Measurements from ENCODE around the gene SPATA31E1. TPM values are rescaled to one million over a fixed set of nuclear protein-coding genes. Genes with fewer than 3 reads are reported as not detected.

The SPATA31E1 gene
- total RNA-seq (2022; extraction: Qiagen RNA extraction): 0.03 TPM in 1 of 5 replicates, not detected in the others

GRCh38 chr9:87882627-87883026, at the start of gene SPATA31E1:
Gene SPATA31E1, plus strand, starts transcription at chr9:87882877. Its CDS starts 15 bp downstream, at chr9:87882892.

GRCh38 chr9:87917662-87918061, 35.0 kb downstream of the SPATA31E1 start, which contains the start of gene SPATA31C1:
Gene SPATA31C1, plus strand, starts transcription at chr9:87917962.

Other genes starting within 250 kb of the SPATA31E1 start
- gene CTSL, start 156.8 kb upstream of the SPATA31E1 start, total RNA-seq (2022; extraction: Qiagen RNA extraction): 771 to 906 TPM (median 806 TPM) in 5 replicates
- not detected in 5 replicates for gene SPATA31C1, start 35.1 kb downstream of the SPATA31E1 start, total RNA-seq (2022; extraction: Qiagen RNA extraction)
- 7.6 to 8.5 TPM (median 8.3 TPM) in 5 replicates for gene CDK20, start 91.7 kb downstream of the SPATA31E1 start, total RNA-seq (2022; extraction: Qiagen RNA extraction)